SK-N-SH (cell line): Measurements from ENCODE around the gene PTBP2. TPM values are rescaled to one million over a fixed set of nuclear protein-coding genes. Genes with fewer than 3 reads are reported as not detected.

ENCODE experiments used
- CTCF ChIA-PET: fragments of 300-600, 350-600 bp; formaldehyde crosslinking; extraction: SDS; loops from one replicate; lab custom pipeline; 2021; lab: Yijun Ruan, JAX
- POLR2A ChIA-PET: fragments of 350-600 bp; sonication (Branson Sonifier 250); formaldehyde crosslinking; extraction: SDS; loops from one replicate; lab custom pipeline; 2020; ENCODE audit warnings: antibody characterized with exemption, inconsistent platforms; lab: Yijun Ruan, JAX
- DNase-seq: peaks from one replicate; pipeline ENCODE4 v3.0.0; 2012
- H2AFZ ChIP-seq: fragments of 200-600 bp; sonication (generic); 2 replicates; pipeline ENCODE4 v1.8.1; 2016; ENCODE audit warnings: antibody characterized with exemption, mild to moderate bottlenecking, low read depth
- H3F3A ChIP-seq: fragments of 200-600 bp; sonication (generic); replicated peaks from 2 replicates; pipeline ENCODE3; 2016; ENCODE audit warnings: antibody characterized with exemption, mild to moderate bottlenecking; ENCODE audit not compliant: insufficient read depth
- H3K27ac ChIP-seq, 2 experiments: fragments of 200-500 bp in 1 of 2; fragments of 200-600 bp in 1 of 2; sonication (Bioruptor generic) in 1 of 2; sonication (generic), shearing (Covaris generic) in 1 of 2; 2 replicates each; pipeline versions ENCODE4 v1.5.1 to v1.6.1; 2014 to 2016; ENCODE audit warnings: low read depth in 2 of 2, inconsistent platforms in 1 of 2, low read length in 1 of 2, mild to moderate bottlenecking in 1 of 2, mixed read lengths in 1 of 2
- H3K27me3 ChIP-seq: fragments of 200-600 bp; sonication (generic), shearing (Covaris generic); 2 replicates; pipeline ENCODE4 v1.6.1; 2016; ENCODE audit warnings: mixed run types; ENCODE audit not compliant: insufficient read depth
- H3K36me3 ChIP-seq, 2 experiments: fragments of 200-500 bp in 1 of 2; fragments of 200-600 bp in 1 of 2; sonication (Bioruptor generic) in 1 of 2; sonication (generic) in 1 of 2; replicated peaks in 1 of 2; 2 replicates each; pipeline versions ENCODE3 to v1.5.1; 2014 to 2016; ENCODE audit warnings: low read length in 1 of 2, mild to moderate bottlenecking in 1 of 2; ENCODE audit not compliant: insufficient read depth in 2 of 2, control insufficient read depth in 1 of 2
- H3K4me1 ChIP-seq, 2 experiments: fragments of 200-500 bp in 1 of 2; fragments of 200-600 bp in 1 of 2; sonication (Bioruptor generic) in 1 of 2; sonication (generic), shearing (Covaris generic) in 1 of 2; 2 replicates each; pipeline versions ENCODE4 v1.5.1 to v1.6.1; 2014 to 2016; ENCODE audit warnings: low read depth in 1 of 2, low read length in 1 of 2, mixed run types in 1 of 2; ENCODE audit not compliant: insufficient read depth in 2 of 2, control insufficient read depth in 1 of 2
- H3K4me2 ChIP-seq: fragments of 200-600 bp; sonication (generic), shearing (Covaris generic); 2 replicates; pipeline ENCODE4 v1.6.1; 2017; ENCODE audit warnings: mixed run types
- H3K4me3 ChIP-seq, 2 experiments: fragments of 200-500 bp in 1 of 2; fragments of 200-600 bp in 1 of 2; sonication (Bioruptor generic) in 1 of 2; sonication (generic), shearing (Covaris generic) in 1 of 2; 2 replicates each; pipeline versions ENCODE4 v1.5.1 to v1.8.1; 2014 to 2016; ENCODE audit warnings: low read depth in 2 of 2, inconsistent platforms in 1 of 2, low read length in 1 of 2, mild to moderate bottlenecking in 1 of 2, mixed read lengths in 1 of 2, moderate library complexity in 1 of 2
- H3K79me2 ChIP-seq: fragments of 200-600 bp; sonication (generic); 2 replicates; pipeline ENCODE4 v1.8.1; 2017; ENCODE audit warnings: mild to moderate bottlenecking; ENCODE audit not compliant: insufficient read depth
- H3K9ac ChIP-seq: fragments of 200-600 bp; sonication (generic); 2 replicates; pipeline ENCODE4 v1.6.1; 2017; ENCODE audit warnings: mixed run types
- H3K9me2 ChIP-seq: fragments of 200-600 bp; sonication (generic); 2 replicates; pipeline ENCODE4 v1.6.1; 2017; ENCODE audit warnings: mixed run types
- H3K9me3 ChIP-seq: fragments of 200-600 bp; sonication (generic); 2 replicates; pipeline ENCODE4 v1.6.1; 2017; ENCODE audit warnings: mixed run types, mild to moderate bottlenecking, moderate library complexity
- H4K20me1 ChIP-seq: fragments of 200-600 bp; sonication (generic); 2 replicates; pipeline ENCODE4 v1.6.1; 2017; ENCODE audit warnings: mild to moderate bottlenecking, mixed run types; ENCODE audit not compliant: insufficient read depth
- CHD2 ChIP-seq: fragments of 150-350 bp; IDR thresholded peaks from 2 replicates; pipeline ENCODE4 v1.6.1; 2018; ENCODE audit warnings: low read length; ENCODE audit not compliant: partially characterized antibody
- CTCF ChIP-seq: fragments of 200-600 bp; sonication (generic); IDR thresholded peaks from 2 replicates; pipeline ENCODE4 v1.6.1; 2017; ENCODE audit warnings: antibody characterized with exemption, mild to moderate bottlenecking, moderate library complexity
- EP300 ChIP-seq, 2 experiments: IDR thresholded peaks; 2 replicates each; pipeline versions ENCODE4 v1.4.0 to v1.6.1; 2012; ENCODE audit warnings: borderline replicate concordance in 1 of 2, low read depth in 1 of 2, low read length in 1 of 2
- FOXJ3 ChIP-seq: sonication (generic); formaldehyde crosslinking; IDR thresholded peaks from 2 replicates; pipeline ENCODE4 v1.5.1; 2020; ENCODE audit warnings: mild to moderate bottlenecking, missing genetic modification reagents
- GABPA ChIP-seq: IDR thresholded peaks from 2 replicates; pipeline ENCODE4 v1.4.0; 2012; ENCODE audit warnings: low read depth, mild to moderate bottlenecking
- JUND ChIP-seq: IDR thresholded peaks from 2 replicates; pipeline ENCODE4 v1.4.0; 2012
- MXI1 ChIP-seq: IDR thresholded peaks from 2 replicates; pipeline ENCODE4 v1.6.1; 2012; ENCODE audit warnings: mild to moderate bottlenecking, low read depth, low read length, improper control_type of control experiment
- PBX3 ChIP-seq: IDR thresholded peaks from 2 replicates; pipeline ENCODE4; 2012
- RAD21 ChIP-seq: IDR thresholded peaks from 2 replicates; pipeline ENCODE4 v1.6.1; 2012; ENCODE audit warnings: mild to moderate bottlenecking, low read length
- RCOR1 ChIP-seq: fragments of 150-350 bp; IDR thresholded peaks from 2 replicates; pipeline ENCODE4 v1.6.1; 2017; ENCODE audit warnings: antibody characterized with exemption, low read length
- SMC3 ChIP-seq: IDR thresholded peaks from 2 replicates; pipeline ENCODE4 v1.6.1; 2012; ENCODE audit warnings: low read depth, low read length, improper control_type of control experiment
- TCF12 ChIP-seq: IDR thresholded peaks from 2 replicates; pipeline ENCODE4 v1.4.0; 2012
- TEAD4 ChIP-seq: IDR thresholded peaks from 2 replicates; pipeline ENCODE4 v1.4.0; 2012; ENCODE audit warnings: mild to moderate bottlenecking, borderline replicate concordance; ENCODE audit not compliant: insufficient read depth
- YY1 ChIP-seq: IDR thresholded peaks from 2 replicates; pipeline ENCODE4 v1.4.0; 2012; ENCODE audit warnings: low read depth, mild to moderate bottlenecking
- WGBS: methylation state at CpG from one replicate; pipeline ENCODE4 v1.1.6; 2017; ENCODE audit warnings: low lambda C conversion rate; 5-methylcytosine and 5-hydroxymethylcytosine counted together
- polyA plus RNA-seq, 3 experiments: library from polyadenylated mRNA; depleted of rRNA; stranded (reverse); fragments of >200 nt; gene quantifications; 2 replicates each; pipeline ENCODE4 v1.2.3, GENCODE V29; 2012
- TF ChIP-seq, protein P1 (sequence below): IDR thresholded peaks from 2 replicates; pipeline ENCODE4 v1.4.0; 2012; ENCODE audit warnings: low read depth, borderline replicate concordance
- TF ChIP-seq, protein P2 (sequence below): fragments of 150-350 bp; IDR thresholded peaks from 2 replicates; pipeline ENCODE4 v1.6.1; 2017; ENCODE audit warnings: antibody characterized with exemption, low read length, low read depth, borderline replicate concordance
- TF ChIP-seq, protein P3 (sequence below): fragments of 150-350 bp; IDR thresholded peaks from 2 replicates; pipeline ENCODE4 v1.6.1; 2016; ENCODE audit warnings: mild to moderate bottlenecking, low read depth, low read length

The PTBP2 gene
- polyA plus RNA-seq, 1 of the 3 experiments (the other 2 are of a cell fraction), result 7.3 TPM

DNA sequence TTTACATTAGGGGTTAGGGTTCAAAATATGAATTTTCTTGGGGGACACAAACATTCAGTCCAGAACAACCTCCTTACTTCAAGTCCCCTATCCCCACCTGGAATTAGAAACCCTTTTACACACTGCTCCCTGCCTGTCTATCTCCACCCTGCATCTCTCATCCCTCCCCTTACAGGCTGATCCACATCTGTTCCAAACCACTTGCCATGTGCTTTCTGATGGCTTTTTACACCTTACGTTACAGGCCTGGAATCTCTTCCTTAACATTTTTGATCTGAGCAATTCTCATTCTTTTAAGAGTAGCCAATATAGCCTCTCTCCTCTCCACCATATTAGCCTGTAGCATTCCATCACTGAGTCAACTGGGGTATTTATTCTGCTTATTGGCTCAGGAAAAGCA, 122.0 kb downstream of the PTBP2 start:
- Histone ChIP-seq H3K9me3 (no peaks in the 10 kb centered on the region), H3K27ac (no peak overlapping the region), H3K27me3 (no peaks in the 10 kb centered on the region), H3K4me1 (peaks cover 0 to 2% of the 10 kb centered on the region in 2 experiments; a peak in 1 of 4 replicates), H3K9ac (no peak overlapping the region), H3K36me3 (no peaks in the 10 kb centered on the region), H3K9me2 (no peaks in the 10 kb centered on the region), H3K4me2 (no peak overlapping the region), H2AFZ (no peak overlapping the region), H3K4me3 (no peak overlapping the region), H4K20me1 (no peaks in the 10 kb centered on the region), H3K79me2 (no peaks in the 10 kb centered on the region), H3F3A (no peaks in the 10 kb centered on the region)
- ChIA-PET CTCF (no interaction called here), POLR2A (no interaction called here)
- 82% methylated on average over 1 of the region's 1 CpG for WGBS
- DNase-seq, result no peak
- TF ChIP-seq FOXJ3 (CRISPR knock-in tag) (no peak), EP300 (IDR thresholded peaks at IDR 0.05; ENCODE audit: borderline replicate concordance in 1 of 2, low read depth in 1 of 2, low read length in 1 of 2) (no peak), JUND (no peak), TEAD4 (no peak), SMC3 (no peak), RAD21 (no peak), YY1 (no peak), RCOR1 (no peak), GABPA (no peak), TCF12 (no peak), MXI1 (no peak), PBX3 (no peak)
- TF ChIP-seq, protein P1, sequence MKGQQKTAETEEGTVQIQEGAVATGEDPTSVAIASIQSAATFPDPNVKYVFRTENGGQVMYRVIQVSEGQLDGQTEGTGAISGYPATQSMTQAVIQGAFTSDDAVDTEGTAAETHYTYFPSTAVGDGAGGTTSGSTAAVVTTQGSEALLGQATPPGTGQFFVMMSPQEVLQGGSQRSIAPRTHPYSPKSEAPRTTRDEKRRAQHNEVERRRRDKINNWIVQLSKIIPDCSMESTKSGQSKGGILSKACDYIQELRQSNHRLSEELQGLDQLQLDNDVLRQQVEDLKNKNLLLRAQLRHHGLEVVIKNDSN, result no peak
- TF ChIP-seq, protein P2, sequence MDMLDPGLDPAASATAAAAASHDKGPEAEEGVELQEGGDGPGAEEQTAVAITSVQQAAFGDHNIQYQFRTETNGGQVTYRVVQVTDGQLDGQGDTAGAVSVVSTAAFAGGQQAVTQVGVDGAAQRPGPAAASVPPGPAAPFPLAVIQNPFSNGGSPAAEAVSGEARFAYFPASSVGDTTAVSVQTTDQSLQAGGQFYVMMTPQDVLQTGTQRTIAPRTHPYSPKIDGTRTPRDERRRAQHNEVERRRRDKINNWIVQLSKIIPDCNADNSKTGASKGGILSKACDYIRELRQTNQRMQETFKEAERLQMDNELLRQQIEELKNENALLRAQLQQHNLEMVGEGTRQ, result no peak

DNA sequence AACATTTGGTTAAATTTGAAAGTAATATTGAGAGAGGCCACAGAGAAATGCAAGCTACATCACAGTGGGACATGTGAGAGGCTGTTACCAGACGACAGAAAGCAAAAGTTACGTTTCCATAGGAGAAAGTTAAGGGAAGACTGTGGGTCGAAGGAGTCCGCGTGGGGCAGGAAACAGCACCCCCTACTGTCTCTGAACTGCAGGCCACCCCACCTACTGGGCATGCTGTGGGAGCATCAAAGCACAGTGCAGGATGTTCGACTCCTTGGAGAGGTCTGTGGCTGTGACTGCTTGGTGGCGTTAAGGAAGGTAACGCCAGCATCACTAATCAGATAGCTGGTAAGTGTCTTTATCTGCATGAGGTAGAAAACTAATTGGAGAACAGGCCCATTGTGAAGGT, 123.9 kb downstream of the PTBP2 start:
- POLR2A ChIA-PET, result no interaction called here
- no peak for DNase-seq

More for the DNA sequence above, 123.9 kb downstream of the PTBP2 start:
- no peak overlapping the region for H3K9ac ChIP-seq
- H3K79me2 ChIP-seq, result no peaks in the 10 kb centered on the region
- H3K9me2 ChIP-seq, result no peaks in the 10 kb centered on the region
- no peaks in the 10 kb centered on the region for H3K36me3 ChIP-seq
- no peak overlapping the region for H3K4me2 ChIP-seq
- H3K27ac ChIP-seq, result no peak overlapping the region
- WGBS, result 94% methylated on average over 8 of the region's 8 CpGs
- no peaks in the 10 kb centered on the region for H4K20me1 ChIP-seq
- no peak overlapping the region for H2AFZ ChIP-seq
- CTCF ChIA-PET, result interaction anchor here (0.6 kb wide), 1 partner anchor 1743 kb away, joined by 3 read pairs; no protein-coding TSS in a partner anchor
- H3K27me3 ChIP-seq, result no peaks in the 10 kb centered on the region
- TF ChIP-seq, protein P3, sequence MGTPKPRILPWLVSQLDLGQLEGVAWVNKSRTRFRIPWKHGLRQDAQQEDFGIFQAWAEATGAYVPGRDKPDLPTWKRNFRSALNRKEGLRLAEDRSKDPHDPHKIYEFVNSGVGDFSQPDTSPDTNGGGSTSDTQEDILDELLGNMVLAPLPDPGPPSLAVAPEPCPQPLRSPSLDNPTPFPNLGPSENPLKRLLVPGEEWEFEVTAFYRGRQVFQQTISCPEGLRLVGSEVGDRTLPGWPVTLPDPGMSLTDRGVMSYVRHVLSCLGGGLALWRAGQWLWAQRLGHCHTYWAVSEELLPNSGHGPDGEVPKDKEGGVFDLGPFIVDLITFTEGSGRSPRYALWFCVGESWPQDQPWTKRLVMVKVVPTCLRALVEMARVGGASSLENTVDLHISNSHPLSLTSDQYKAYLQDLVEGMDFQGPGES, result no peak
- TF ChIP-seq CHD2 (no peak), RAD21 (peak; percentile 39; the same call in 1 of the 2 replicates), CTCF (peak; percentile 50), SMC3 (peak; percentile 14; the same call in 1 of the 2 replicates)
- H3K9me3 ChIP-seq, result no peaks in the 10 kb centered on the region
- H3K4me3 ChIP-seq, result no peak overlapping the region; a peak in 1 of 4 replicates
- H3K4me1 ChIP-seq, result peaks cover 0 to 2% of the 10 kb centered on the region in 2 experiments; a peak in 1 of 4 replicates
- H3F3A ChIP-seq, result no peaks in the 10 kb centered on the region
